ENCODE results near the gene SEMA4B. TPM values are rescaled to one million over a fixed set of nuclear protein-coding genes. Genes with fewer than 3 reads are reported as not detected.

SEMA4B gene
- total and polyA plus RNA-seq, 9 of the 15 experiments (the other 6 are each of a cell fraction or from before 2014, with no cell fraction given), result 1.3 to 33.6 (median 11.0) TPM

DNA sequence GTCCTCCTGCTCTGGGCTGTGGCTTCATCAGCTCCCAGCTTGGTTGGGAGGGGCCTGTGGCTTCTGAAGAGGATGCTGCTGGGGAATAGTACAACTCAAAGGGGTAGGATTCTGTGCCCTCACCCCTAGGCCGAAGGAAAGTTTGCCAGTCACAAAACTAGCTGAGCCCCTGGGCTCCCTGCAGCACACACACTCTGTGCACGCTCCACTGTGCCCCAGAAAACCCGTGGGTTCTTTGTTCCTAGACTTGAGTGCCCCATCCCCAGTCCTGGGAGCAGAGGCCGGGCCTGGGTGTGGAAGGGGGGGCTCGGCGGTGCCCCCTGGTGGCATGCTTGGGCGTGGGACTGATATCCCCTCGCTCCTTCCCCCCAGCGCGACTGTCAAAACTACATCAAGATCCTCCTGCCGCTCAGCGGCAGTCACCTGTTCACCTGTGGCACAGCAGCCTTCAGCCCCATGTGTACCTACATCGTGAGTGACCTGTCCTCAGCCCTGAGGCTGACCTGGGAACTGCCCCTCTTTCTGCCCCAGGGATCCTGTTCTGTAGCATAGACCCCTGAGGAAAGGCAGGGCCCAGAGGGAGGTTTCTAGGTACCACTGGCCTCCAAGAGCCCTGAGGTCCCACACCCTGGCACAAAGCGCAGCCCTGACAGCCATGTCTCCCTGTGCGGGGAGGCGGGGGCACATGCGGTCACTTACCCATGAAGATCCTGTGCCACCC lies 18.5 kb downstream of the SEMA4B start (continued):
- TF ChIP-seq, protein P1, sequence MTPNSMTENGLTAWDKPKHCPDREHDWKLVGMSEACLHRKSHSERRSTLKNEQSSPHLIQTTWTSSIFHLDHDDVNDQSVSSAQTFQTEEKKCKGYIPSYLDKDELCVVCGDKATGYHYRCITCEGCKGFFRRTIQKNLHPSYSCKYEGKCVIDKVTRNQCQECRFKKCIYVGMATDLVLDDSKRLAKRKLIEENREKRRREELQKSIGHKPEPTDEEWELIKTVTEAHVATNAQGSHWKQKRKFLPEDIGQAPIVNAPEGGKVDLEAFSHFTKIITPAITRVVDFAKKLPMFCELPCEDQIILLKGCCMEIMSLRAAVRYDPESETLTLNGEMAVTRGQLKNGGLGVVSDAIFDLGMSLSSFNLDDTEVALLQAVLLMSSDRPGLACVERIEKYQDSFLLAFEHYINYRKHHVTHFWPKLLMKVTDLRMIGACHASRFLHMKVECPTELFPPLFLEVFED (CRISPR knock-in tag; conservative IDR thresholded peaks at IDR 0.05), result no peak

DNA sequence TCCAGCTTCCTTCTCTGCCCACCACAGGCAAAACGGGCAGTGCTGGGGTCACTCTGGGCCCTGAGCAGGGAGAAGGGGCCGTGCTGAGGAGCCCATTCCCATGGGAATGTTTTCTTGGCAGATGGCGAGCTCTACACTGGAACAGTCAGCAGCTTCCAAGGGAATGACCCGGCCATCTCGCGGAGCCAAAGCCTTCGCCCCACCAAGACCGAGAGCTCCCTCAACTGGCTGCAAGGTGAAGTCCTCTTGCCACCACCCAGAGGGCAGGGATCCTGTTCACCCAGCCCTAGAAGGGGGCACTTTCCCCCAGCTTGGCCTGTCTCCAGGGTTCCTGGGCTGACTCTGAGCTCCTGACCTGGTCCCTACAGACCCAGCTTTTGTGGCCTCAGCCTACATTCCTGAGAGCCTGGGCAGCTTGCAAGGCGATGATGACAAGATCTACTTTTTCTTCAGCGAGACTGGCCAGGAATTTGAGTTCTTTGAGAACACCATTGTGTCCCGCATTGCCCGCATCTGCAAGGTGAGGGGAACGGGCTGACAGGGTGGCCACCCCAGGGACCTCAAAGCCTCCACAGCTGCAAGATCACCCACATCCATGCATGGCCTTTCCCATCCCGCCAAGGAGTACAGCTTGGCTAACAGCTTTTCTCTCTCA lies 20.2 kb downstream of the SEMA4B start:
- DNase-seq (ENCODE audit: extremely low read depth in 1 of 4, low spot score in 3 of 4), result peak in 3 of 4 experiments; percentile 45 to 68 (median 67)
- intact Hi-C loops (cut with micrococcal nuclease), result loop anchor here (1.0 kb wide), 1 partner anchor 78 kb away; no protein-coding TSS in a partner anchor
- no peaks in the 10 kb centered on the region for H3K9me3 ChIP-seq (replicated peaks; ENCODE audit: control insufficient read depth, insufficient read depth, low read depth, low read length)
- TF ChIP-seq GABPA (tag; conservative IDR thresholded peaks at IDR 0.05; ENCODE audit: low read depth), result no peak
- TF ChIP-seq ZC3H8 (IDR thresholded peaks at IDR 0.05), result no peak
- 0 out of 2 replicates have a peak, but pooled peaks have one; percentile 4 for TF ChIP-seq NFIC (IDR thresholded peaks at IDR 0.05)
- peak; percentile 45; the same call in 1 of the 2 replicates for TF ChIP-seq STAG1 (CRISPR knock-in tag; IDR thresholded peaks at IDR 0.05; ENCODE audit: borderline replicate concordance)
- no peak for TF ChIP-seq MYC (IDR thresholded peaks at IDR 0.05; ENCODE audit: low read depth, low read length)
- TF ChIP-seq MYC (CRISPR knock-in tag; IDR thresholded peaks at IDR 0.05; ENCODE audit: borderline replicate concordance, low read depth), result no peak
- peak; percentile 83 for TF ChIP-seq SMC3 (conservative IDR thresholded peaks at IDR 0.05; ENCODE audit: insufficient read depth, low read depth, low read length)
- TF ChIP-seq ARNT (IDR thresholded peaks at IDR 0.05), result no peak
- TF ChIP-seq, protein P2, sequence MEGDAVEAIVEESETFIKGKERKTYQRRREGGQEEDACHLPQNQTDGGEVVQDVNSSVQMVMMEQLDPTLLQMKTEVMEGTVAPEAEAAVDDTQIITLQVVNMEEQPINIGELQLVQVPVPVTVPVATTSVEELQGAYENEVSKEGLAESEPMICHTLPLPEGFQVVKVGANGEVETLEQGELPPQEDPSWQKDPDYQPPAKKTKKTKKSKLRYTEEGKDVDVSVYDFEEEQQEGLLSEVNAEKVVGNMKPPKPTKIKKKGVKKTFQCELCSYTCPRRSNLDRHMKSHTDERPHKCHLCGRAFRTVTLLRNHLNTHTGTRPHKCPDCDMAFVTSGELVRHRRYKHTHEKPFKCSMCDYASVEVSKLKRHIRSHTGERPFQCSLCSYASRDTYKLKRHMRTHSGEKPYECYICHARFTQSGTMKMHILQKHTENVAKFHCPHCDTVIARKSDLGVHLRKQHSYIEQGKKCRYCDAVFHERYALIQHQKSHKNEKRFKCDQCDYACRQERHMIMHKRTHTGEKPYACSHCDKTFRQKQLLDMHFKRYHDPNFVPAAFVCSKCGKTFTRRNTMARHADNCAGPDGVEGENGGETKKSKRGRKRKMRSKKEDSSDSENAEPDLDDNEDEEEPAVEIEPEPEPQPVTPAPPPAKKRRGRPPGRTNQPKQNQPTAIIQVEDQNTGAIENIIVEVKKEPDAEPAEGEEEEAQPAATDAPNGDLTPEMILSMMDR (IDR thresholded peaks at IDR 0.05 in 2 of 3, conservative IDR thresholded peaks at IDR 0.05 in 1 of 3; ENCODE audit: insufficient read depth in 2 of 3, low read depth in 1 of 3, low read length in 3 of 3), result peak; percentile 73 to 78 (median 75)
- TF ChIP-seq CHD1 (IDR thresholded peaks at IDR 0.05; ENCODE audit: low read length), result no peak
- 0 out of 2 replicates have a peak, but pooled peaks have one; percentile 42 for TF ChIP-seq MYNN (IDR thresholded peaks at IDR 0.05)
- no peak for TF ChIP-seq MYNN (CRISPR knock-in tag; IDR thresholded peaks at IDR 0.05)
- no peak for TF ChIP-seq KDM2B (CRISPR knock-in tag; IDR thresholded peaks at IDR 0.05)
- TF ChIP-seq, protein P3, sequence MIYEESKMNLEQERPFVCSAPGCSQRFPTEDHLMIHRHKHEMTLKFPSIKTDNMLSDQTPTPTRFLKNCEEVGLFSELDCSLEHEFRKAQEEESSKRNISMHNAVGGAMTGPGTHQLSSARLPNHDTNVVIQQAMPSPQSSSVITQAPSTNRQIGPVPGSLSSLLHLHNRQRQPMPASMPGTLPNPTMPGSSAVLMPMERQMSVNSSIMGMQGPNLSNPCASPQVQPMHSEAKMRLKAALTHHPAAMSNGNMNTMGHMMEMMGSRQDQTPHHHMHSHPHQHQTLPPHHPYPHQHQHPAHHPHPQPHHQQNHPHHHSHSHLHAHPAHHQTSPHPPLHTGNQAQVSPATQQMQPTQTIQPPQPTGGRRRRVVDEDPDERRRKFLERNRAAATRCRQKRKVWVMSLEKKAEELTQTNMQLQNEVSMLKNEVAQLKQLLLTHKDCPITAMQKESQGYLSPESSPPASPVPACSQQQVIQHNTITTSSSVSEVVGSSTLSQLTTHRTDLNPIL (CRISPR knock-in tag; IDR thresholded peaks at IDR 0.05), result no peak

More for the DNA sequence above, 20.2 kb downstream of the SEMA4B start:
- WGBS (ENCODE audit: insufficient coverage, low coverage, missing lambda C conversion rate), result 69% methylated on average over 12 of the region's 14 CpGs
- no peak overlapping the region for H3K4me2 ChIP-seq (ENCODE audit: insufficient read depth, low read length)
- in situ Hi-C loops (cut with MboI), result no loop called here
- POLR2A ChIA-PET, result interaction anchor here (0.5 to 2.0 kb wide), 9 partner anchors 9 to 346 kb away, joined by 3 to 9 read pairs (median 4); partner anchors contain the start of genes CIB1, GDPGP1 and SEMA4B
- CTCF ChIA-PET (ENCODE audit: low intra/inter-chr PET ratio), result interaction anchor here (1.2 to 1.4 kb wide), 2 partner anchors 78 to 79 kb away, joined by 5 read pairs; no protein-coding TSS in a partner anchor
- H3K27me3 ChIP-seq (ENCODE audit: control insufficient read depth in 2 of 2, insufficient read depth in 2 of 2, low read length in 2 of 2), result no peaks in the 10 kb centered on the region
- H3K4me1 ChIP-seq (replicated peaks in 1 of 2; ENCODE audit: control insufficient read depth in 2 of 2, insufficient read depth in 2 of 2, low read length in 2 of 2), result peaks cover 0 to 17% of the 10 kb centered on the region in 2 experiments; a peak in 2 of 5 replicates
- H3K79me2 ChIP-seq (ENCODE audit: control insufficient read depth, insufficient read depth, low read length), result no peaks in the 10 kb centered on the region
- H3K9me1 ChIP-seq (ENCODE audit: control insufficient read depth, insufficient read depth, low read length), result no peaks in the 10 kb centered on the region
- FAIRE-seq (peak; percentile 84), ATAC-seq (peak; percentile 85)
- no peak overlapping the region; a peak in 1 of 4 replicates for H3K9ac ChIP-seq (ENCODE audit: insufficient read depth in 1 of 2, low read depth in 2 of 2, low read length in 2 of 2)
- H3K4me3 ChIP-seq, result no peak overlapping the region
- H4K20me1 ChIP-seq (replicated peaks; ENCODE audit: control insufficient read depth, insufficient read depth, low read length), result 0 out of 2 replicates have a peak, but pooled peaks cover 5% of the 10 kb centered on the region
- peaks cover 83% of the 10 kb centered on the region; the same call in 2 of the 3 replicates for H3K36me3 ChIP-seq (ENCODE audit: control insufficient read depth, insufficient read depth, low read length)
- no TSS peak for BruUV-seq (replicated peaks)
- H3K27ac ChIP-seq (ENCODE audit: extremely low read depth, low read depth, low read length), result no peak overlapping the region
- no peak overlapping the region for H2AFZ ChIP-seq (ENCODE audit: low read depth, low read length)
